Urinary bladder (tissue), 4 donors: ENCODE results near the gene CFAP299. TPM values are rescaled to one million over a fixed set of nuclear protein-coding genes. Genes with fewer than 3 reads are reported as not detected.
"Not testable (repeated sequence)": the region's sequence is repeated elsewhere in the genome, so short reads cannot be mapped to it uniquely, and the experiment has no call there.

ENCODE experiments used
- DNase-seq: peaks from one replicate; pipeline ENCODE4 v3.0.0-alpha.2; 2015; ENCODE audit errors: extremely low spot score
- H3K27ac ChIP-seq: one replicate; pipeline ENCODE4 v1.5.1; 2013; ENCODE audit warnings: low read depth, mild to moderate bottlenecking, moderate library complexity
- H3K36me3 ChIP-seq: one replicate; pipeline ENCODE4 v1.6.1; 2013; ENCODE audit warnings: mild to moderate bottlenecking, moderate library complexity; ENCODE audit not compliant: insufficient read depth
- H3K4me1 ChIP-seq: one replicate; pipeline ENCODE4 v1.6.1; 2013; ENCODE audit warnings: mild to moderate bottlenecking, moderate library complexity; ENCODE audit not compliant: insufficient read depth
- H3K4me3 ChIP-seq: one replicate; pipeline ENCODE4 v1.5.1; 2013; ENCODE audit warnings: low read depth, low read length
- WGBS: extraction: QIAGEN DNeasy Blood & Tissue Kit; methylation state at CpG from one replicate; pipeline ENCODE4 v1.1.7; 2013; 5-methylcytosine and 5-hydroxymethylcytosine counted together
- polyA plus RNA-seq: library from polyadenylated mRNA; stranded (reverse); fragments of 200-250 nt; gene quantifications from one replicate; pipeline ENCODE4 v1.2.3, GENCODE V29; 2013
- total RNA-seq: library from RNA; depleted of rRNA; stranded (reverse); fragments of >200 nt; gene quantifications from one replicate; pipeline ENCODE4 v1.2.3, GENCODE V29; 2014
- donor health status: healthy with polysubstance abuse.
- donor health status: healthy.

Gene CFAP299
- total and polyA plus RNA-seq, 2 donors: not detected

DNA sequence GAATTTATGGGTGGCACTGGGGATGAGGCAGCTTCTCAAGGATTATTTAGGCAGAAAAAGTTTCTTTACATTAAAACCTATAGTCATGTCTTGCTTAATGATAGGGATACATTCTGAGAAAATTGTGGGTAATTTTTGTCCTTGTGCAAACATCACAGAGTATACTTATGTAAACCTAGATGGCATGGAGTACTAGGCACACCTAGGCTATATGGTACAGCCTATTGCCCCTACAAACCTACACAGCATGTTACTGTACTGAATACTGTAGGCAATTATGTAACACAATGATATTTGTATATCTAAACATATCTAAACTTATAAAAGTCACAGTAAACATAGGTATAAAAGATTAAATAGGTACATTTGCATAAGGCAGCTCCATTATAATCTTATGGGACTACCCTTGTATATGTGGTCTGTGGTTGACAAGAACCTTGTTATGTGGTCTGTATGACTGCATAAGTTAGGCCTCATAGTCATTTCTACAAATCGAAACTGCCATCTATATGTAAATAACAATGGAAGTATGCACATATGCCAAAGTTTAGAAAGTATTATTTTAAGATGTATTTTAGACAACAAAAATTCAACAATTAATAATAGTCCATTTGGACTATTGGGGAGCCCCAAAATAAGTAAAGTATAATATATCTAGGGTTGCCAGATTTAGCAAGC, 87.3 kb downstream of the CFAP299 start:
- no peak overlapping the region for H3K4me3 ChIP-seq
- H3K27ac ChIP-seq: no peak overlapping the region
- DNase-seq: no peak
- H3K36me3 ChIP-seq: no peaks in the 10 kb centered on the region
- WGBS: 85% methylated on average over 1 of the region's 1 CpG
- H3K4me1 ChIP-seq: no peaks in the 10 kb centered on the region

DNA sequence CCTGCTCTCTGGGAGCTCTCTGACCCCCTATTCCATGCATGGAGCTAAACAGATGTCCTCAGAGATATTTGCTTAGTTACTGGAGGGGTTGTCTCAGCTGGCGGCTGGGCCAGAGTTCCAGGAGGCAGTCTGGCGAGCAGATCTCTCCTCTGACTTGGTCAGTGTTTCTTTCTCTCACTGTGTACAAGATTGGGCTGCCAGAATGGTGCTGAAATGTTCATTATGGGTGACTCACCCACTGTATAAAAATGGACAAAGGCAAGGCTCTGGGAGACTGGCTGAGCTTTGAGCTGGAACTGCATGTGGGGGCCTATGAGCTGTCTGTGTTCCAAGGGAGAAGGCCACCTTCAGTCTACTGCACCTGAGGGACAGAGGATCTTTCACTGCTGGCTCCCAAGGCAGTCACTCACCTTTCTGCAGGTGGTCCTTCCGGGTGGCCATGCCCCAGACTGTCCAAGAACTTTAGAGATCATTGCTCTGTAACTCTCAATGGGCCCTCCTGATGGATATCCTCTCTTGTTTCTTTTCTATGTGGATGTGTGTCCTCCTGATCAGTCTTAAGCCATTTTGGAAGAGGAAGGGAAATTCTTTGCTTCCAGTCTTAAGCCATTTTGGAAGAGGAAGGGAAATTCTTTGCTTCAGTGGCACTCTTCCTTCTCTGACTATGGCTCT, 88.2 kb downstream of the CFAP299 start:
- no peaks in the 10 kb centered on the region for H3K36me3 ChIP-seq
- WGBS: 89% methylated on average over 3 of the region's 3 CpGs
- no peak for DNase-seq
- no peak overlapping the region for H3K4me3 ChIP-seq
- H3K4me1 ChIP-seq: no peaks in the 10 kb centered on the region
- no peak overlapping the region for H3K27ac ChIP-seq

DNA sequence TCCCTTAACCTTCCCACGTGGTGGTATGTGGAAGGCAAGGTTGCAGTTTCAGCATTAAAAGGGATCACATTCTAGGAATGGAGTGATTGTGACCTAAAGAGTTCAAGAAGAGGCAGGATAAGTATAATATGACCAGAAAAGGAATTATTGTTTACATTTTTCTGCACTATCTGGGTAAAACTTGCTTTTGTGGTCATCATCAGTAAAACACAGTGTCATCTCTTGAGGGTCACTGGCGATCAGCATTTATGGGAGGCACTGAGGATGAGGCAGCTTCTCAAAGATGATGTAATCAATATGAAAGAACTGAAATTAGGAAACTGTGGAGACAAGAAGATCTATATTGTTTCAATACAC, 88.7 kb downstream of the CFAP299 start:
- no peaks in the 10 kb centered on the region for H3K36me3 ChIP-seq
- no peak overlapping the region for H3K4me3 ChIP-seq
- no peak for DNase-seq
- no peak overlapping the region for H3K27ac ChIP-seq
- WGBS: 88% methylated on average over 2 of the region's 2 CpGs
- no peaks in the 10 kb centered on the region for H3K4me1 ChIP-seq

DNA sequence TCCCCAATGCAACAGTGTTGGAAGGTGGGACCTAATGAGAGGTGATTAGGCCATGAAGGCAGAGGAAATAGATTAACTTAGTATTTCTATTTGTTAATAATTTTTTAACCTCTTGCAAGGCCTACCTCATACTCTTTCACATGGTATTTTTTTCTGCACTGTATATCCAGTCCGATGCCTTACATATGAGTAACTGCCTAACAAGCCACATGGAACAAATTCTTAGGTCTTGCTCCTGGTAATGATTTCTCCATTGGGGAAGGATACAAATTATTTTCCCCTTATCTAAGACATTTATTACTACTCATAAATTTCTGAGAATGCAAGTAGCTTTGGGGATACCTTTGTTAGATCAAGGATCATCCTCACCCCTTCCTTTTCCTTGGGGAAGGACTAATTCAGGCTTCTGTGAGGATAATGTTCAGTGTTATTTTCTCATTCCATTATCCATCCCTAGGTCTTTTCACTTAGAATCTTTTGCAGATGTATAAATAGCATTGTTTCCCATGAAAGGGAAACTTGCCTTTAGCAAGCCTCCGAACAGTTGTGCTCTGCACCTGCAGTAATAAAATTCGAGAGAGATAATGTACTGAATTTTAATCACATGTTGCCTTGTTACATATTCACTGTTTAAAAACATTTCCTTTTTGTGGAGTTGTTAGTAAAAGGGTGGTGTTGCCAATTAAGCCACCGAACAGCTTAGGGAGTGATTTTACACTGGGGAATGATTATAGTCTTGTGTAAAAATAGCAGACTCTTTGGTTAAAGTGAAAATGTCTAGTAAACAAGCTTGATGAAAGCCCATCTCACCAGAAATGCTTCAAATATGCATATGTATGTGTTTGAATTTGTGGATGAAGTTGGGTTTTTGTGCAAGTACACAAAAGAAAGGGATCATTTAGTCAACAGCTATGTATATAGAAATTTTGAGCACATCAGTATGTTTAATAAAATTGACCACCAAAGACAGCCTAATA, 89.9 kb downstream of the CFAP299 start:
- Histone ChIP-seq H3K4me1 (no peaks in the 10 kb centered on the region), H3K36me3 (no peaks in the 10 kb centered on the region), H3K27ac (no peak overlapping the region), H3K4me3 (no peak overlapping the region)
- WGBS: 67% methylated on average over 4 of the region's 4 CpGs
- no peak for DNase-seq

DNA sequence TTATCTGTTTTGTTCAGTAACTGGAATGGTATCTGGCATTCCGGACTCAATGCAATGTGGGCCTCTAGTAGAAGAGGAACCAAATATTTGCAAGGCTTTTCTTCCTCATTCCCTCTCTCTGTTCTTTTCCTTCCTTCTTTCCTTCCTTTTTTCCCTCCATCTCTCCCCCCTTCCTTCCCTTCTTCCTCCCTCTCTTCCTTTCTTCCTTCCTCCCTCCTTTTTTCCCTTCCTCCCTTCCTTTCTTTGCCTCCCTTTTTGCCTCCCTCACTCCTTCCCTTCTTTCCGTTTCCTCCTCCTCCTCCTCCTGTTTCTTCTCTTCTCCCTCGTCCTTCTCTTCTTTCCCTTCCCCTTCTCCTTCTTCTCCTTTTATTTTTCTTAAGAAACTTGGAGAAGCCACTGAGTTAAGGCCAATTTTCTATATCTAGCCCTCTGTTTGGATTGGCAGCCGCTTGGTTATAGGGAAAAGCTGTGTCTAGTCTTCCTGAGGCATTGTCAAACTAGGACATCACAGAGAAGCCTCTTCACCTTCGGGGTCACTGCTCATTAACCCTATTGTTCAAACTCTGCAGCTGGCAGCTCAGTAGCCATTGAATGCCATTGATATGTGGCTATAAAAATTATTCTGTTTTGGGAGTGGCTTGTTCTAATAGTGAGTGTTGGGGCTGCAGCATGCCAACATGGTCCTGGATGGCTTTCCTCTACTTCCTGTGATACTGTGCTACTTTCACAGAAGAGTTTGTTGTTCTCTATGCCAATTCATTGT, 95.9 kb downstream of the CFAP299 start:
- no peaks in the 10 kb centered on the region for H3K36me3 ChIP-seq
- no peaks in the 10 kb centered on the region for H3K4me1 ChIP-seq
- H3K27ac ChIP-seq: no peak overlapping the region
- DNase-seq: no peak
- no peak overlapping the region for H3K4me3 ChIP-seq
- WGBS: 79% methylated on average over 5 of the region's 5 CpGs

DNA sequence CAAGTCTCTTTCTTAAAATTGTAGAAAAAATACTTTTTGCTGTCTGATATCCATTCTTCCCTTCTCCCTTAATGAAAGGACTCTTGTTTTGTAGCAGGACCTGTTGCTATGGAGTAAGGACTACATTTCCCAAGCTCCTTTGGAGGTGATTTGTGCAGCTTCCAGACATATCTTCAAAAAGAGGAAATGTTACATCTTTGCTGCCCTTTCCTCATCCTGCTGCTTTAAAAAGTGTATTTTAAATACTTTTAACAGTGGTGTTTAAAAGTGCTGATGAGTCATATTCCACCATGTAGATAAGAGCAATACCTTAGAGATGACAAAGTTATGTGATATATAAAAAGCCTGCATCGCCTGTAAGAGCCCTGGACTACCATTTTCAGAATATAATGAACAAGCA, 98.7 kb downstream of the CFAP299 start:
- Histone ChIP-seq H3K27ac (no peak overlapping the region), H3K36me3 (no peaks in the 10 kb centered on the region), H3K4me1 (no peaks in the 10 kb centered on the region), H3K4me3 (no peak overlapping the region)
- no peak for DNase-seq
- WGBS: 63% methylated on average over 1 of the region's 1 CpG

DNA sequence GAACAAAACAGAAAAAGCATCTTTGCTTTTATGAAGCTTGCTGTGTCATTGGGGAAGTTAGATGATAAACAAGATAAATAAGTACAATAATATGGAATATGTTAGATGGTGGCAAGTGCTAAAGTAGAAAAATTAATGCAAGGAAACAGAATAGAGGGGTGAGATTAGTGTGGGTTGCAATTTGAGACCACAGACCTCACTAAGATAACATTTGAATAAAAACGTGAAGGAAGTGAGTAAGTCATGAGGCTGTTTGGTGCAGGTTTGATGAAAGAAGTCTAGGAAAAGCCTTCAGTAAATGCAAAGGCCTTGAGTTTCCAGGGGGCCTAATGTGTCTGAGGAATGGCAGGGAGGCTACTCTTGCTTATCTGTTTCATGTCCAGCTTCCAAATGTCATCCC, 102.5 kb downstream of the CFAP299 start:
- WGBS: 39% methylated on average over 1 of the region's 1 CpG
- no peak overlapping the region for H3K27ac ChIP-seq

DNA sequence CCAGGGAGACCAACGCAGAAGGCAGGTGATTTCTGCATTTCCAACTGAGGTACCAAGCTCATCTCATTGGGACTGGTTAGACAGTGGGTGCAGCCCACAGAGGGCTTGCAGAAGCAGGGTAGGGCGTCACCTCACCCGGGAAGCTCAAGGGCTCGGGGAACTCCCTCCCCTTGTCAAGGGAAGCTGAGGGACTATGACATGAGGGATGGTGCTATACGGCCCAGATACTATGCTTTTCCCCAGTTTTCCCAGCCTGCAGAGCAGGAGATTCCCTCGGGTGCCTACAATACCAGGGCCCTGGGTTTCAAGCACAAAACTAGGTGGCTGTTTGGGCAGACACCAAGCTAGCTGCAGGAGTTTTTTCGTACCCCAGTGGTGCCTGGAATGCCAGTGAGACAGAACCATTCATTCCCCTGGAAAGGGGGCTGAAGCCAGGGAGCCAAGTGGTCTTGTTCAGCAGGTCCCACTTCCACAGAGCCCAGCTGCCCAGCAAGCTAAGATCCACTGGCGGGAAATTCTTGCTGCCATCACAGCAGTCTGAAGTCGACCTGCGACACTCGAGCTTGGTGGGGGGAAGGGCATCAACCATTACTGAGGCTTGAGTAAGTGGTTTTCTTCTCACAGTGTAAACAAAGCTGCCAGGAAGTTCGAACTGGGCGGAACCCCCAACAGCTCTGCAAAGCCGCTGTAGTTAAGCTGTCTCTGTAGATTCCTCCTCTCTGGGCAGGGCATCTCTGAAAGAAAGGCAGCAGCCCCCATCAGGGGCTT, 103.9 kb downstream of the CFAP299 start:
- 59% methylated on average over 14 of the region's 14 CpGs for WGBS
- H3K36me3 ChIP-seq, DNase-seq, H3K4me3 ChIP-seq, H3K4me1 ChIP-seq, H3K27ac ChIP-seq: not testable (repeated sequence)

More for the DNA sequence above, 102.5 kb downstream of the CFAP299 start:
- no peak overlapping the region for H3K4me3 ChIP-seq
- H3K36me3 ChIP-seq: no peaks in the 10 kb centered on the region
- no peak for DNase-seq
- no peaks in the 10 kb centered on the region for H3K4me1 ChIP-seq

DNA sequence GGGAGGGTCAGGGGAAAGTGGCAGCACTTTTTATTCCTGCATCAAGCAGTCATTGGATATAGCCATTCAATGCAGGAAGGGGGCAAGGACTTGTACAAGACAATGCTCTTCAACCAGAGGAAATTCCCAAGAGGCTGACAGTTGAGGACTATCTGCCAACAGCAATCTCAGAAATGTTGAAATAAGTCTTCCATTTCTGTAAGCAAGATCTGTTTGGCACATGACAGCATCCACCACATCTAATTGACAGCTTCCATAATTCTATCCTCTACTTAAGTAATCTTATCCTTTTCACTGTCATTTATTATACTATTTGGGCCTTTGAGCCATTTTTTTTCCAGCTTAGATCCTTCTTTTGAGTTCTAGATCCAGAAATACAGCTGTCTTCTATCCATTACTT, 110.7 kb downstream of the CFAP299 start:
- Histone ChIP-seq H3K27ac (no peak overlapping the region), H3K4me3 (no peak overlapping the region), H3K36me3 (no peaks in the 10 kb centered on the region), H3K4me1 (no peaks in the 10 kb centered on the region)
- DNase-seq: no peak

DNA sequence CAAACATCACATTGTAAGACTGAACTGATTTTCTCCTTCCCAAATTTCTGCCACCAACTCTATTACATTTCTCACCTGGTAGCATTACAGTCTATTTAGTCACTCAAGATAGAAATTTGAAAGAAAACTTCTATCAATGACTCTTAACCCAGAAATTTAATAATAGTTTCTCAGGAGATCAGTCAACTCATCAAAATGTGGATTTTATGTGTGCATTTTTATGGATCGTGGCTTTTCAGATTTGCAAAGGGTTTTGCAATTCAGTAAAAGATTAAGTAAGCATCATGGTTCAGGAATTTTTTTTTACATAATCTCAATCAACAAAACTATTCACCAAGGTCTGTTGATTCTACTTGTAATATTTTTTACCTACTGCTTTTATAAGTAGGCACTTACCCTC, 111.1 kb downstream of the CFAP299 start:
- H3K36me3 ChIP-seq: no peaks in the 10 kb centered on the region
- no peaks in the 10 kb centered on the region for H3K4me1 ChIP-seq
- H3K4me3 ChIP-seq: no peak overlapping the region
- no peak for DNase-seq
- no peak overlapping the region for H3K27ac ChIP-seq
- WGBS: 63% methylated on average over 1 of the region's 1 CpG

DNA sequence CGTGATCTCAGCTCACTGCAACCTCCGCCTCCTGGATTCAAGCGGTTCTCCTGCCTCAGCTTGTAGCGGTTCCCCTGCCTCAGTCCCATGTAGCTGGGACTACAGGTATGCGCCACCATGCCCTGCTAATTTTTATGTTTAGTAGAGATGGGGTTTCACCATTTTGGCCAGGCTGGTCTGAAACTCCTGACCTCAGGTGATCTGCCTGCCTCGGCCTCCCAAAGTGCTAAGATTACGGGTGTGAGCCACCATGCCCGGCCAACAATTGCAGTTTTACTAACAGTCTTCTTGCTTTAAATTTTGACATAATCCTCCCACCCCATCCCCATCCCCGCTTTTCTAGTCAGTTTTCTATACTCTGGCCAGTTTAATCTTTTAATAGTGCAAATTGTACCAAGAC, 112.0 kb downstream of the CFAP299 start:
- WGBS: 96% methylated on average over 9 of the region's 9 CpGs
- no peak for DNase-seq
- H3K27ac ChIP-seq: no peak overlapping the region
- H3K36me3 ChIP-seq: no peaks in the 10 kb centered on the region
- no peaks in the 10 kb centered on the region for H3K4me1 ChIP-seq
- H3K4me3 ChIP-seq: no peak overlapping the region

DNA sequence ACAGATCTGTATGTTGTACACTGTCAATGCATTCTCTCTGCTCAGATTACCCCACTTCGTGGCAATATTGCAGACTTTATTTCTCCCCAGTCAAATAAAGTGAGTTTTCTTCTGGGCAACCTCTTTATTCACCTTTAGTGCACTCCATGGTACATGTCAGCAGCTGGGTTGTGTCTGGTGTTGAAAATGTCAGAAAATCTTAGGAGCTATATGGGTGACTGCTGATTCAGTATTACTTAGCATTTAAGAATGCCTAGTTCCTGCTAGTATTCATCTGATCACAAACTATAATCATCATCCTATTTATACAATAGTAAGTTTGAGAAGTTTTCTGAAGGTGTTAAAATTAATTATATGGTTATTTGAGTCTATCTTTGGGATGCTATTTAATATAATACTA, 112.5 kb downstream of the CFAP299 start:
- H3K4me1 ChIP-seq: no peaks in the 10 kb centered on the region
- no peak overlapping the region for H3K4me3 ChIP-seq
- 79% methylated on average over 1 of the region's 1 CpG for WGBS
- H3K27ac ChIP-seq: no peak overlapping the region
- DNase-seq: no peak
- H3K36me3 ChIP-seq: no peaks in the 10 kb centered on the region

DNA sequence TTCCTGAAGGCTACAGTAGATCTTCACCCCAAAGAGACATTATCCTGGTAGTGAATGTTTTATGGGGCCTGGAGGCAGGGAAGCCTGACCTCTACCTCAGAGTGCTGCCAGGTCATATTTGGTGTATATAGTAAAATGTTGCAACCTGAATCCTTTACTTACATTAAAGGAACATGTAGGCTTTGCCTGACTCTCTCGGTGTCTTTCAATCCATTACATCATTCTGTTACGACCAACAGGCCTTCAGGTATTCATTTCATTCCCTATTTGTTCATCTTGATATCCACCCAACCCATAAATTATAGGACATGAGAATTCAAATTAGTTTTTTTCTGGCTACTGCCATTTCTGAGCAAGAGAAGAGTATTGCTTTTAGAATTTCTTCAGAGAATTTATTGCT, 116.5 kb downstream of the CFAP299 start:
- no peak for DNase-seq
- WGBS: 90% methylated on average over 2 of the region's 2 CpGs
- Histone ChIP-seq H3K4me1 (no peaks in the 10 kb centered on the region), H3K4me3 (no peak overlapping the region), H3K27ac (no peak overlapping the region), H3K36me3 (no peaks in the 10 kb centered on the region)
